Body of pancreas (tissue), 4 donors: ENCODE results near the gene SP2. TPM values are rescaled to one million over a fixed set of nuclear protein-coding genes. Genes with fewer than 3 reads are reported as not detected.

Source experiments
- ATAC-seq: fragments of 150-250 bp; one replicate; pipeline ENCODE4 v1.9.1; 2016
- DNase-seq, 4 donors: peaks; one replicate each; pipeline ENCODE4 v3.0.0-alpha.2; 2019
- H3K27ac ChIP-seq, 4 donors: fragments of 200-600 bp; sonication (generic); 1 replicate in 3 of 4; 2 replicates in 1 of 4; pipeline versions ENCODE4 v1.5.1 to v1.6.1; 2016 to 2019; ENCODE audit warnings: mild to moderate bottlenecking in 1 of 4, mixed read lengths in 1 of 4, moderate library complexity in 1 of 4
- H3K27me3 ChIP-seq, 2 donors: fragments of 200-600 bp; sonication (generic); one replicate each; pipeline ENCODE4 v1.6.0; 2016; ENCODE audit warnings: mild to moderate bottlenecking in 1 of 2
- H3K36me3 ChIP-seq, 2 donors: fragments of 200-600 bp; sonication (generic); replicated peaks in 1 of 2; 2 replicates each; pipeline ENCODE4 v1.5.1; 2016; ENCODE audit warnings: low read depth in 2 of 2; ENCODE audit not compliant: insufficient read depth in 1 of 2
- H3K4me1 ChIP-seq: fragments of 200-600 bp; sonication (generic); one replicate; pipeline ENCODE4 v1.6.0; 2016
- H3K4me3 ChIP-seq, 2 donors: fragments of 200-600 bp; sonication (generic); 1 replicate in 1 of 2; 2 replicates in 1 of 2; pipeline ENCODE4 v1.5.1; 2016 to 2019
- H3K9me3 ChIP-seq, 3 donors: fragments of 200-600 bp; sonication (generic); 1 replicate in 2 of 3; 2 replicates in 1 of 3; pipeline ENCODE4 v1.5.1; 2016
- POLR2A ChIP-seq, 3 donors: fragments of 450-650 bp; IDR thresholded peaks; one replicate each; pipeline ENCODE4 v1.6.1; 2016; ENCODE audit warnings: antibody characterized with exemption in 3 of 3, mild to moderate bottlenecking in 2 of 3
- WGBS, 2 donors: methylation state at CpG; one replicate each; pipeline ENCODE4 v1.1.5; 2017; 5-methylcytosine and 5-hydroxymethylcytosine counted together
- intact Hi-C: fragments of 100-400 bp; cut with DNase I; formaldehyde crosslinking; loops from one replicate; pipeline ENCODE4 v1.15.1; 2023
- total RNA-seq, 2 donors: library from RNA; depleted of rRNA; stranded (reverse); fragments of >200 nt; gene quantifications; one replicate each; pipeline ENCODE4 v1.1.0, GENCODE V29; 2016
- TF ChIP-seq, protein P1 (sequence below), 7 experiments: fragments of 450-650 bp in 4 of 7; fragments of 200-600 bp in 3 of 7; sonication (generic) in 3 of 7; IDR thresholded peaks; one replicate each; pipeline ENCODE4 v1.5.1; 2016 to 2019; ENCODE audit warnings: antibody characterized with exemption in 7 of 7

The SP2 gene
- total RNA-seq, 2 donors from 2014 or later: 4.7 to 6.3 TPM

DNA sequence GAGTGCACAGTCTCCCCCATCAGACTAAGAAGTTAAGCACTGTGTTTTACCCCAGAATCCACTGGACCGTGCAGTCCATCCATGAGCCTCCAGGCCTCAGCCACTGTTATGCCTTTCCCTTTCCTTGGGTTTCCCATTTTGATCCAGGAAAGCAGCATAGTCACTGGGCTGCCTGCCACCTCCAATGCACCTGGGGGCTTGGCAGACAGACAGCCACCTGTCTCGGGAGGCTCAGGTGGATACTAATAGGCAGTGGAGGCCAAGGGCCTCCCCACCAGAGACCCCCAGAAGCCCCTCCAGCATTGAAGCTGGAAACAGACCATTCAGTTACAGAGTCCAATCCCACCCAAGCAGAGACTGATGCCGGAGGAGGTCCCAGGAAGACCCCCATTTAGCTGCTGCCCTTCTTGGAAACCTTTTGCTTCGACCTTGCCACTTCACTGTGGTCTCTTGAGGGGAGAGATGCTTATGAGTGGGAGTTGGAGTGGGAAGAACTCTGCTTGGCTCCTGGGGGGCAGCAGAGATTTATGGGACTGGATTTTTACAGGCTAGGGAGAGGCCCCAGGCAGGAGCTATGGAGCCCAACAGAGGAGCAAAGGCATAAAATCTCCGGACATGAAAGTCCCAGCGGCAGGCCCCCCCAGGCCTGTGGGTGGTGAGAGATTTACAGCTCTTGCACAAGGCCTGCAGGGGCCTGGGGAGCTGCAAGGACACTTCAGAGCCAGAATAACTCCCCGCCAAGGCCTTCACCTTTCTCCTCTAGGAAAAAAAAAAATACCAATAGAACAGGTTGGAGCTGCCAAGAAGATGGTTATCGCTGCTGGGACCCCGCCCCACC, 12.2 kb upstream of the SP2 start:
- no peak overlapping the region for H3K4me3 ChIP-seq
- H3K4me1 ChIP-seq: no peaks in the 10 kb centered on the region
- H3K27ac ChIP-seq: no peak overlapping the region
- DNase-seq (no peak), ATAC-seq (no peak)
- H3K27me3 ChIP-seq: no peaks in the 10 kb centered on the region
- 58 to 84% methylated on average over 5 to 9 of the region's 9 CpGs for WGBS, 2 donors
- TF ChIP-seq, protein P1, sequence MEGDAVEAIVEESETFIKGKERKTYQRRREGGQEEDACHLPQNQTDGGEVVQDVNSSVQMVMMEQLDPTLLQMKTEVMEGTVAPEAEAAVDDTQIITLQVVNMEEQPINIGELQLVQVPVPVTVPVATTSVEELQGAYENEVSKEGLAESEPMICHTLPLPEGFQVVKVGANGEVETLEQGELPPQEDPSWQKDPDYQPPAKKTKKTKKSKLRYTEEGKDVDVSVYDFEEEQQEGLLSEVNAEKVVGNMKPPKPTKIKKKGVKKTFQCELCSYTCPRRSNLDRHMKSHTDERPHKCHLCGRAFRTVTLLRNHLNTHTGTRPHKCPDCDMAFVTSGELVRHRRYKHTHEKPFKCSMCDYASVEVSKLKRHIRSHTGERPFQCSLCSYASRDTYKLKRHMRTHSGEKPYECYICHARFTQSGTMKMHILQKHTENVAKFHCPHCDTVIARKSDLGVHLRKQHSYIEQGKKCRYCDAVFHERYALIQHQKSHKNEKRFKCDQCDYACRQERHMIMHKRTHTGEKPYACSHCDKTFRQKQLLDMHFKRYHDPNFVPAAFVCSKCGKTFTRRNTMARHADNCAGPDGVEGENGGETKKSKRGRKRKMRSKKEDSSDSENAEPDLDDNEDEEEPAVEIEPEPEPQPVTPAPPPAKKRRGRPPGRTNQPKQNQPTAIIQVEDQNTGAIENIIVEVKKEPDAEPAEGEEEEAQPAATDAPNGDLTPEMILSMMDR (IDR thresholded peaks at IDR 0.05): no peak
- TF ChIP-seq POLR2A (IDR thresholded peaks at IDR 0.05): no peak
- H3K36me3 ChIP-seq: no peaks in the 10 kb centered on the region
- intact Hi-C loops: no loop called here
- H3K9me3 ChIP-seq: no peaks in the 10 kb centered on the region

- no peaks in the 10 kb centered on the region for H3K4me1 ChIP-seq
- TF ChIP-seq, protein P1 (IDR thresholded peaks at IDR 0.05): no peak
- no peak for TF ChIP-seq POLR2A (IDR thresholded peaks at IDR 0.05)
- DNase-seq (no peak), ATAC-seq (no peak)
- intact Hi-C loops: no loop called here
- no peak overlapping the region for H3K27ac ChIP-seq
- H3K9me3 ChIP-seq: no peaks in the 10 kb centered on the region
- no peaks in the 10 kb centered on the region for H3K36me3 ChIP-seq
- 48 to 53% methylated on average over 2 to 5 of the region's 5 CpGs for WGBS, 2 donors
- H3K27me3 ChIP-seq: no peaks in the 10 kb centered on the region
- no peak overlapping the region for H3K4me3 ChIP-seq
Observed at GRCh38 chr17:47884427-47884740, 11.7 kb upstream of the SP2 start.

- Histone ChIP-seq H3K27me3 (no peaks in the 10 kb centered on the region), H3K9me3 (no peaks in the 10 kb centered on the region), H3K4me3 (no peak overlapping the region), H3K4me1 (no peaks in the 10 kb centered on the region), H3K36me3 (no peaks in the 10 kb centered on the region), H3K27ac (no peak overlapping the region)
- DNase-seq (no peak), ATAC-seq (no peak)
- TF ChIP-seq POLR2A (IDR thresholded peaks at IDR 0.05): no peak
- TF ChIP-seq, protein P1 (IDR thresholded peaks at IDR 0.05): no peak
- intact Hi-C loops: no loop called here
- 48 to 70% methylated on average over 8 to 11 of the region's 11 CpGs for WGBS, 2 donors
Observed at GRCh38 chr17:47884905-47885730, 10.9 kb upstream of the SP2 start.

DNA sequence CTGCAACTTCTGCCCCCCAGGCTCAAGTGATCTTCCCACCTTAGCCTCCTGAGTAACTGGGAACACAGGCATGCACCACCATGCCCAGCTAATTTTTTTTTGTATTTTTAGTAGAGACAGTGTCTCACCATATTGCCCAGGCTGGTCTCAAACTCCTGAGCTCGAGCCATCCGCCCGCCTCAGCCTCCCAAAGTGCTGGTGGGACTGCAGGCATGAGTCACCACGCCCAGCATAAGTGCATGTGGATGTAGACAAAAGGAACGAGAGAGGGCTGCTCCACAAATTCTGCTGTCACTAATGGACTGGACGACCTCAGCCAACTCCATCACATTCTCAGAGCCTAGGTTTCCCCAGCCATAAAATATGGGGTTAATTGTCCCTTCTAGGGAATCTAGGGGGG, 7.7 kb upstream of the SP2 start:
- Histone ChIP-seq H3K4me1 (no peaks in the 10 kb centered on the region), H3K27me3 (no peaks in the 10 kb centered on the region), H3K4me3 (no peak overlapping the region), H3K36me3 (no peaks in the 10 kb centered on the region), H3K27ac (no peak overlapping the region), H3K9me3 (no peaks in the 10 kb centered on the region)
- ATAC-seq: no peak
- no peak for DNase-seq
- intact Hi-C loops: no loop called here
- WGBS, 2 donors: 71 to 76% methylated on average over 4 to 6 of the region's 6 CpGs
- TF ChIP-seq POLR2A (IDR thresholded peaks at IDR 0.05): no peak
- TF ChIP-seq, protein P1 (IDR thresholded peaks at IDR 0.05): no peak
